Fibroblast of the conjunctiva (primary cell): ENCODE data around the gene RYR1.
"Not testable (repeated sequence)": the region's sequence is repeated elsewhere in the genome, so short reads cannot be mapped to it uniquely, and the experiment has no call there.

Experiments used
- DNase-seq: peaks from one replicate; pipeline ENCODE4 v3.0.0-alpha.2; 2010; ENCODE audit warnings: low read depth

Gene RYR1

GRCh38 chr19:38538793-38539528 is 105.5 kb downstream of the RYR1 start:
- DNase-seq = no peak

GRCh38 chr19:38539751-38540150 is 106.3 kb downstream of the RYR1 start:
- DNase-seq = no peak

GRCh38 chr19:38542040-38542439 is 108.5 kb downstream of the RYR1 start:
- DNase-seq = no peak

GRCh38 chr19:38543286-38543806 is 109.9 kb downstream of the RYR1 start:
- DNase-seq = no peak

GRCh38 chr19:38543807-38544568 is 110.5 kb downstream of the RYR1 start:
- DNase-seq = peak; percentile 69

- DNase-seq = no peak
Observed at GRCh38 chr19:38544569-38545315, 111.3 kb downstream of the RYR1 start.

GRCh38 chr19:38545596-38545995 is 112.1 kb downstream of the RYR1 start:
- DNase-seq = no peak

- no peak for DNase-seq
Observed at GRCh38 chr19:38547421-38547820, 113.9 kb downstream of the RYR1 start.

GRCh38 chr19:38549061-38549460 is 115.6 kb downstream of the RYR1 start:
- no peak for DNase-seq

GRCh38 chr19:38549942-38550341 is 116.5 kb downstream of the RYR1 start:
- DNase-seq = no peak

- DNase-seq = no peak
Observed at GRCh38 chr19:38550376-38550775, 116.9 kb downstream of the RYR1 start.

GRCh38 chr19:38551450-38551813 is 117.9 kb downstream of the RYR1 start:
- no peak for DNase-seq

GRCh38 chr19:38553239-38553638 is 119.7 kb downstream of the RYR1 start:
- not testable (repeated sequence) for DNase-seq

GRCh38 chr19:38554676-38555141 is 121.2 kb downstream of the RYR1 start:
- DNase-seq = no peak

- no peak for DNase-seq
Observed at GRCh38 chr19:38555200-38555599, 121.7 kb downstream of the RYR1 start.

- DNase-seq = no peak
Observed at GRCh38 chr19:38556521-38557174, 123.2 kb downstream of the RYR1 start.

- no peak for DNase-seq
Observed at GRCh38 chr19:38557205-38557799, 123.8 kb downstream of the RYR1 start.

GRCh38 chr19:38558933-38559332 is 125.4 kb downstream of the RYR1 start:
- DNase-seq = not testable (repeated sequence)

GRCh38 chr19:38559428-38560401 is 126.2 kb downstream of the RYR1 start:
- no peak for DNase-seq

- DNase-seq = no peak
Observed at GRCh38 chr19:38561053-38561606, 127.6 kb downstream of the RYR1 start.
